Progenitor cell of endocrine pancreas (in vitro differentiated cells): Measurements from ENCODE around the gene MAP1A. TPM values are rescaled to one million over a fixed set of nuclear protein-coding genes. Genes with fewer than 3 reads are reported as not detected.

Source experiments
- DNase-seq: peaks from one replicate; pipeline ENCODE4 v3.0.0; 2021; ENCODE audit warnings: low spot score; ENCODE audit not compliant: unreplicated experiment
- H3K27ac Mint-ChIP-seq: 2 replicates; pipeline ENCODE4 v1.8.0; 2021; ENCODE audit warnings: mild to moderate bottlenecking, moderate library complexity, mixed read lengths
- H3K27me3 Mint-ChIP-seq: 2 replicates; pipeline ENCODE4 v1.8.0; 2021; ENCODE audit warnings: mixed read lengths
- H3K36me3 Mint-ChIP-seq: 2 replicates; pipeline ENCODE4 v1.8.0; 2022; ENCODE audit warnings: mixed read lengths; ENCODE audit not compliant: insufficient read depth
- H3K4me1 Mint-ChIP-seq: 2 replicates; pipeline ENCODE4 v1.8.0; 2021; ENCODE audit warnings: low read depth, mixed read lengths
- H3K4me3 Mint-ChIP-seq: 2 replicates; pipeline ENCODE4 v1.8.0; 2021; ENCODE audit warnings: low read depth, mild to moderate bottlenecking, moderate library complexity, mixed read lengths
- H3K9me3 Mint-ChIP-seq: 2 replicates; pipeline ENCODE4 v1.8.0; 2021; ENCODE audit warnings: low read depth, mixed read lengths
- long read RNA-seq: library from polyadenylated mRNA; unstranded; transcript quantifications from one replicate; pipeline ENCODE4 v2.0.0, GENCODE V29; 2020
- total RNA-seq: library from RNA; stranded (reverse); gene quantifications from 2 replicates; pipeline ENCODE4 v1.2.1, GENCODE V29; 2021
- TF ChIP-seq, protein P1 (sequence below): fragments of 200-600 bp; sonication (generic); IDR thresholded peaks from one replicate; pipeline ENCODE4 v1.5.0; 2021; ENCODE audit warnings: antibody characterized with exemption, mild to moderate bottlenecking; ENCODE audit not compliant: unreplicated experiment

The MAP1A gene
- 4.7 and 5.2 TPM in 2 replicates for total RNA-seq
- long read RNA-seq, partial matches to known transcripts, result 28 of 30 reads
- long read RNA-seq, other reads (novel, unspliced or antisense), result 2 of 30 reads

DNA sequence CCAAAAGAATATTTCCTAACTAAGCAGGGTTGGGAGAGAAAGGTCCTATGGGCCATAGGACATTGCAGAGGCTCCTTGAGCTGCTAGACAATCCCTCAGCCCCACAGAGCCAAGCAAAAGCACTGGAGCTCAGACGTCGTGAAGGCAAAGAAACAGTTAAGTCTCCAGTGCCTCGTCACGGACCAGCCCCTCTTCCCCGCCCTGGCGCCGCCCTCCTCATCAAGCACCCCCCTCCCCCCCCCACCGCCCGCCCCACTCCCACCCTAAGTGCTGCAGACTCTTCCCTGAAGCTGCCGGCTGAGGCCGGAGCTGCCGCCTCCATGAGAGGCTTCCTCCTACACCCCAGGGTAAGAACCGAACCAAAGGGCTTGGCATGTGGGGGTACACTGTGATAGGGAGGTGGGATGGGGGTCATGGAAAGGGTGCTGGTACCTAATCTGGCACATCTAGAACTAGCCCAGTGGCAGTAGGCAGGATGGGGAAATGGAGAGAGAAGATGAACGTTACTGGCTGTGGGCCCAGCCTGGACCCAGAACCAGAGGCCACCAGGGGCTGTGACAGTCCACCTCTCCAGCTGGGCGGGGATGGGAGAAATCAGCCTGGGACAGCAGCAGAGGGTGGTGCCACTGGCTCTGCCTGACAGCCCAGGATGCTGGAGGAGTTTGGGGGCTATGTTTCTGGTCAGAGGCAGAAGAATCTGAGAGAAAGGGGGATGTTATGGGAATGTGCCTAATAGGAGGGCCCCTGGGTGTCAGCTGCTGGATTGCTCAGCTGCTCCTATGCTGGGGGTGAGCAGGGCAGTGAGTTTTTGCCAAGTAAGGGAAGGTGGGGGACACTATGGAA lies at the start of gene MAP1A:
MAP1A (plus strand) TSS at position 255 of the 843 bp plus-strand sequence. CDS start 3,866 bp downstream, outside the sequence.
- DNase-seq, result no peak
- TF ChIP-seq, protein P1, sequence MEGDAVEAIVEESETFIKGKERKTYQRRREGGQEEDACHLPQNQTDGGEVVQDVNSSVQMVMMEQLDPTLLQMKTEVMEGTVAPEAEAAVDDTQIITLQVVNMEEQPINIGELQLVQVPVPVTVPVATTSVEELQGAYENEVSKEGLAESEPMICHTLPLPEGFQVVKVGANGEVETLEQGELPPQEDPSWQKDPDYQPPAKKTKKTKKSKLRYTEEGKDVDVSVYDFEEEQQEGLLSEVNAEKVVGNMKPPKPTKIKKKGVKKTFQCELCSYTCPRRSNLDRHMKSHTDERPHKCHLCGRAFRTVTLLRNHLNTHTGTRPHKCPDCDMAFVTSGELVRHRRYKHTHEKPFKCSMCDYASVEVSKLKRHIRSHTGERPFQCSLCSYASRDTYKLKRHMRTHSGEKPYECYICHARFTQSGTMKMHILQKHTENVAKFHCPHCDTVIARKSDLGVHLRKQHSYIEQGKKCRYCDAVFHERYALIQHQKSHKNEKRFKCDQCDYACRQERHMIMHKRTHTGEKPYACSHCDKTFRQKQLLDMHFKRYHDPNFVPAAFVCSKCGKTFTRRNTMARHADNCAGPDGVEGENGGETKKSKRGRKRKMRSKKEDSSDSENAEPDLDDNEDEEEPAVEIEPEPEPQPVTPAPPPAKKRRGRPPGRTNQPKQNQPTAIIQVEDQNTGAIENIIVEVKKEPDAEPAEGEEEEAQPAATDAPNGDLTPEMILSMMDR, result no peak
- Mint-ChIP-seq H3K4me3 (peak within 1 kb of the TSS; percentile 70), H3K36me3 (no peaks in the 10 kb centered on the region), H3K4me1 (peaks cover 21% of the 10 kb centered on the region), H3K27me3 (peaks cover 42% of the 10 kb centered on the region), H3K9me3 (no peaks in the 10 kb centered on the region), H3K27ac (peak within 1 kb of the TSS; percentile 81)

DNA sequence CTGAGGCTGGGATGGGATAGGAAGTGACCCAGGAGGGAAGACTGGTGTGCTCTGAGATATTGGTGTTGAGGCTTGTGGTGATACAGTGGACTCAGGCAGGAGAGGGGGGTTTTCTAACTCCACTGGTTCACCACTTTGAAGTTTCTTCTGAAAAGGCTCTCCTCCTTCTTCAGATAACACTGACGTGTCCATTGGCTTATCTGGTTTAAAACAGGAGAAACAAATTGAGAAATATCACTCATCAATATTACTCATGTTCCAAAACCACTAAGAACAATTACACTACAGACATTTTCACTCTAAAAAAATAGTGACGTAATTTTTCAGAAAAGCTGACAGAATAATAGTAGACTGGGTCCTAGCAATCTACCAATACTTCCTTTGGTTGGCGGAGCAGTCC lies 47.5 kb upstream of the MAP1A start:
- TF ChIP-seq, protein P1, result no peak
- Mint-ChIP-seq H3K27ac (no peak overlapping the region), H3K27me3 (no peaks in the 10 kb centered on the region), H3K36me3 (peaks cover 33% of the 10 kb centered on the region), H3K4me3 (no peak overlapping the region), H3K4me1 (no peaks in the 10 kb centered on the region), H3K9me3 (no peaks in the 10 kb centered on the region)
- DNase-seq, result no peak

DNA sequence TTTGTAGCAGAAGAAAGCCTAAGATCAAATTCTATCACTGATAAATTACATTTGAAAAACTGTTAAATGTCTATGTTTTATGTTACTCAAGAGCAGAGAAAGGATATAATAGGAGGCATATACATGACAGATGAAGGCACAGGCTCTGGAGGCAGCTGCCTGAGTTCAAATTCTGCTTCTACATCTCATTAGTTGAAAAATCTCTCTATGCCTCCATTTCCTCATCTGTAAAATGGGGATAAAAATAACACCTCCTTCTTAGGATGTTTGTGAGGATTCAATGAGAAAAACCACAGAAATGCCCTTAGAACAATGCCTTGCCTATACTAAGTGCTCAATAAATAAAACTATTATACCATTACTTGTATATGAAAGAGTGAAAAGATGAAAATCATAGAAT lies 45.4 kb upstream of the MAP1A start:
- Mint-ChIP-seq H3K4me1 (no peaks in the 10 kb centered on the region), H3K27me3 (no peaks in the 10 kb centered on the region), H3K27ac (no peak overlapping the region), H3K36me3 (peaks cover 35% of the 10 kb centered on the region), H3K4me3 (no peak overlapping the region), H3K9me3 (no peaks in the 10 kb centered on the region)
- DNase-seq, result no peak
- TF ChIP-seq, protein P1, result no peak

DNA sequence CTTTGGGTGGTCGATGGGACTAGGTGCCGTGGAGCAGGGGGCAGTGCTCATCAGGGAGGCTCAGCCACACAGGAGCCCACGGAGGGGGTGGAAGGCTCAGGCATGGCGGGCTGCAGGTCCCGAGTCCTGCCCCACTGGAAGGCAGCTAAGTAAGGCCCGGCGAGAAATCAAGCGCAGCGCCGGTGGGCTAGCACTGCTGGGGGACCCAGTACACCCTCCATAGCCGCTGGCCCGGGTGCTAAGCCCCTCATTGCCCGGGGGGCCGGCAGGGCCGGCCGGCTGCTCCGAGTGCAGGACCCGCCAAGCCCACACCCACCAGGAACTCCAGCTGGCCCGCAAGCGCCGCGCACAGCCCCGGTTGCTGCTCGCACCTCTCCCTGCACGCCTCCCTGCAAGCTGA lies 43.5 kb upstream of the MAP1A start:
- Mint-ChIP-seq H3K36me3 (peaks cover 46% of the 10 kb centered on the region), H3K9me3 (no peaks in the 10 kb centered on the region), H3K27ac (no peak overlapping the region), H3K4me1 (no peaks in the 10 kb centered on the region), H3K4me3 (no peak overlapping the region), H3K27me3 (no peaks in the 10 kb centered on the region)
- no peak for DNase-seq
- TF ChIP-seq, protein P1, result no peak

GRCh38 chr15:43483297-43484128 lies 33.9 kb upstream of the MAP1A start:
- DNase-seq, result no peak
- H3K27me3 Mint-ChIP-seq, result no peaks in the 10 kb centered on the region
- peak overlapping the region; percentile 67 for H3K27ac Mint-ChIP-seq
- H3K4me3 Mint-ChIP-seq, result no peak overlapping the region
- peaks cover 31% of the 10 kb centered on the region for H3K36me3 Mint-ChIP-seq
- no peaks in the 10 kb centered on the region for H3K4me1 Mint-ChIP-seq
- TF ChIP-seq, protein P1, result no peak
- no peaks in the 10 kb centered on the region for H3K9me3 Mint-ChIP-seq
